Measurements from ENCODE around the gene PKP4.

DNA sequence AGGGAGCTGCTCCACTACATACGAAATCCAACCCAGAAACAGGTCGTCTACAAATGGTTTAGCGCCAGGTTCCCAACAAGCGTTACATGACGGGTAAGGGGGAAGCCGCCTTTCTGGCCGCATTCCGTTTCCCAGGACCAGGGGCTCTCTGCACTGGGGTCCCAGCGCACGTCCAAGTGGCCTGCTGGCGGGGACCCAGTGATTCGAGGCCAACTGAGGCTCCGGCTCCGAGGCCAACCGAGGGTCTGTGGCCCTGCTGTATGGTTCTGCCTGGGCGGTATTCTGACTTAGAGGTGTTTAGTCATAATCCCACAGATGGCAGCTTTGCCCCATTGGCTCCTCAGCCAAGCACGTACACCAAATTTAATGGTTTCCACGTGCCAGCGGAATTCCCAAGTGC lies 127.2 kb downstream of the PKP4 start:
- TF ChIP-seq, protein P1, sequence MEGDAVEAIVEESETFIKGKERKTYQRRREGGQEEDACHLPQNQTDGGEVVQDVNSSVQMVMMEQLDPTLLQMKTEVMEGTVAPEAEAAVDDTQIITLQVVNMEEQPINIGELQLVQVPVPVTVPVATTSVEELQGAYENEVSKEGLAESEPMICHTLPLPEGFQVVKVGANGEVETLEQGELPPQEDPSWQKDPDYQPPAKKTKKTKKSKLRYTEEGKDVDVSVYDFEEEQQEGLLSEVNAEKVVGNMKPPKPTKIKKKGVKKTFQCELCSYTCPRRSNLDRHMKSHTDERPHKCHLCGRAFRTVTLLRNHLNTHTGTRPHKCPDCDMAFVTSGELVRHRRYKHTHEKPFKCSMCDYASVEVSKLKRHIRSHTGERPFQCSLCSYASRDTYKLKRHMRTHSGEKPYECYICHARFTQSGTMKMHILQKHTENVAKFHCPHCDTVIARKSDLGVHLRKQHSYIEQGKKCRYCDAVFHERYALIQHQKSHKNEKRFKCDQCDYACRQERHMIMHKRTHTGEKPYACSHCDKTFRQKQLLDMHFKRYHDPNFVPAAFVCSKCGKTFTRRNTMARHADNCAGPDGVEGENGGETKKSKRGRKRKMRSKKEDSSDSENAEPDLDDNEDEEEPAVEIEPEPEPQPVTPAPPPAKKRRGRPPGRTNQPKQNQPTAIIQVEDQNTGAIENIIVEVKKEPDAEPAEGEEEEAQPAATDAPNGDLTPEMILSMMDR (conservative IDR thresholded peaks at IDR 0.05; ENCODE audit: low read depth, low read length): no peak
- no peak for TF ChIP-seq EZH2phosphoT487 (IDR thresholded peaks at IDR 0.05; ENCODE audit: borderline replicate concordance, low read length)
